Sigmoid colon (tissue), 4 donors: ENCODE results near the gene MED25.

Experiments used
- CTCF ChIP-seq, 4 experiments: fragments of 450-650 bp in 3 of 4; fragments of 200-600 bp in 1 of 4; IDR thresholded peaks; one replicate each; pipeline ENCODE4 v1.5.1; 2016 to 2019; ENCODE audit warnings: antibody characterized with exemption in 4 of 4, mild to moderate bottlenecking in 3 of 4, moderate library complexity in 2 of 4
- EP300 ChIP-seq, 4 donors: sonication (generic); formaldehyde crosslinking; IDR thresholded peaks; one replicate each; pipeline ENCODE4 v1.6.1; 2017; ENCODE audit warnings: antibody characterized with exemption in 4 of 4
- POLR2A ChIP-seq, 2 donors: fragments of 450-650 bp; IDR thresholded peaks; one replicate each; pipeline ENCODE4 v1.6.1; 2016; ENCODE audit warnings: antibody characterized with exemption in 2 of 2, mild to moderate bottlenecking in 2 of 2, moderate library complexity in 2 of 2
- POLR2AphosphoS5 ChIP-seq, 4 donors: sonication (generic); formaldehyde crosslinking; IDR thresholded peaks; one replicate each; pipeline ENCODE4 v1.6.1; 2017; ENCODE audit warnings: antibody characterized with exemption in 4 of 4

GRCh38 chr19:49873834-49874233 lies 55.7 kb downstream of the MED25 start:
- TF ChIP-seq CTCF (IDR thresholded peaks at IDR 0.05) (no peak), POLR2A (IDR thresholded peaks at IDR 0.05) (no peak), POLR2AphosphoS5 (IDR thresholded peaks at IDR 0.05) (no peak), EP300 (IDR thresholded peaks at IDR 0.05) (no peak)
